GM19193 (cell line): Measurements from ENCODE around the gene TUNAR.

Experiments
- POLR2A ChIP-seq: IDR thresholded peaks from 4 replicates; pipeline ENCODE4 v1.6.1; 2011; ENCODE audit not compliant: insufficient read depth, insufficient read length; ENCODE audit errors: extremely low read depth

TUNAR gene

DNA sequence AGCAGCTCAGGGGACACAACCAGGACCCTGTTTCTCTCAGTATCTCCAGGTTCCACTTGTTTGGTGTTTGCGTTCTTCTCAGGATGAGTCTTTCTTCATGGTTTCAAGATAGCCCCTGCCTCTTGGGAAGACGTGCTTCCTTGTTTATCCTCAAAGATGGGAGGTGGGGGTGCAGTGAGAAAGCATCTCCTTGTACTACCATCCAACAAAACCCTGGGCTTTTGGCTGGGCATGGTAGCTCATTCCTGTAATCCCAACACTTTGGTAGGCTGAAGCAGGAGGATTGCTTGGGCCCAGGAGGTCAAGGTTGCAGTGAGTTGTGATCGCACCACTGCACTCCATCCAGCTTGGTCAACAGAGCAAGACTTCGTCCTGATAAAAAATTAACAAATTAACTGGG lies 21.0 kb upstream of the TUNAR start:
- no peak for TF ChIP-seq POLR2A

DNA sequence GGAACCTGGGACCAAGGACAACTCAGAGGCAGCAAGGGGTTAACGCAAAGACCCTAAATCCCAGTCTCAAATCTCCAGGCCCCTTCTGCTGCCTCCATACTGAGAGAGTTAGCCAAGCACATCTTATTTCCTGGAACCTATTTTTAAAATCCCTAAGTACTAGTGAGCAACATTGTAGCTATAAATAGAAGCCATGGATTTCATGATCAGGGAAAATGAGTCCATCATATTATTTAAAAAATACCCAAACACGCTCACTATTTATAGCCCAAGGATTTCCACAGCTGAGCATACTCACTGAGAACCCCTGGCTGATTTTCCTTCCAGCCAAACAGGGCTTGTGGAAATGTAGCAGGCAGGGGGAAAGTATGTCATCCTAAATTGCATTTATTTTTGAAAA lies 19.4 kb upstream of the TUNAR start:
- no peak for TF ChIP-seq POLR2A

DNA sequence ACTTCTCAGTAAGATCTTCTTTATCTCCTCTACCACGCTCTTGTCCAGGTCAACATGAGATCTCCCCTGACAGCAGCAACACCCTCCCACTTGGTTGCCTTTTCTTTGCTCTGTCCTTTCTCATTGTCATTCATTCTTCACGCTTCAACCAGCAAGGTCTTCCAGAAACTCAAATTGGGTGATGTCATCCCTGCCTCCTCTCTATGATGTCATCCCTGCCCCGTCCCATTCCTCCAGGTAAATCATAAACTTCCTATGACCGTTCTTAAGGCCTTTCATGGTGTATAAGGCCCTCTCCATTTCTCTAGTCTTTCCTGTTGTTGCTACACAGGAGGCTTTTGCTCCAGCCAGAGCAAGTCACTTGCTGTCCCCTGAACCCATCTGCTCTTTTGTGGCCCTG lies 17.7 kb upstream of the TUNAR start:
- TF ChIP-seq POLR2A: no peak

DNA sequence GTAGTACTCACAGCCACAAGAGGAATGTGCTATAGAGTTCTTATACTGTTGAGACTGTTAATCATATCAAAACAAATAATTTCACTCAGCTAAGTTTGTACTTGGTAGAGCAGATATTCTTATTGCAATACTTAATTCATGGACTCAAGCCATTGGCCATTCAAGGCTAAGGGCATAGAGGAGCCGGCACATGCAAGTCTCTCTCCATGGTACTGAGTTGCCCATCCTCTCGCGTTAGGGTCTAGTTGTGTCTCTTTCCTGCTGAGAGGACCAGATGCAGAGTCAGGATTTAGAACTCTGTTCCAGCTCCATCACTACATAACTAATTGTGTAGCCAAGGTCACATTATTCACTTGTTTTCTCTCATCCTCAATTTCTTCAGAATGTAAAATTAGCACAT lies 14.4 kb upstream of the TUNAR start:
- TF ChIP-seq POLR2A: no peak

DNA sequence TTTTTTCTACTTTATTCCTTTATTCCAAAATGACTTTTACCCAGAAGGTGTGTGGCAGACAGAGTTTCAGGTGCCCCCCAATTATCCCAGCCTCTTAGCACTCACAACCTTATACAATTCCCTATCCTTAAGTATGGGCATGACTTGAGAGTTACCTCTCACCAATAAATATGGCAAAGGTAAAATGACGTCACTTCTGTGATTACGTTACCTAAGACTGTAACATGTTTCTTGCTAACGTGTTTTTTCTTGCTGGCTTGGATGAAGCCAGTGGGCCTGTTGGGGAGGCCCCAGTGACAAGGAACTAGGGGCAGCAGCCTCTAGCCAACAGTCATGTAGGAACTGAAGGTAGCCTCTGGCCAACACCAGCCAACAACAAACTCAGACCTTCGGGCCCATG lies 13.3 kb upstream of the TUNAR start:
- TF ChIP-seq POLR2A: no peak

DNA sequence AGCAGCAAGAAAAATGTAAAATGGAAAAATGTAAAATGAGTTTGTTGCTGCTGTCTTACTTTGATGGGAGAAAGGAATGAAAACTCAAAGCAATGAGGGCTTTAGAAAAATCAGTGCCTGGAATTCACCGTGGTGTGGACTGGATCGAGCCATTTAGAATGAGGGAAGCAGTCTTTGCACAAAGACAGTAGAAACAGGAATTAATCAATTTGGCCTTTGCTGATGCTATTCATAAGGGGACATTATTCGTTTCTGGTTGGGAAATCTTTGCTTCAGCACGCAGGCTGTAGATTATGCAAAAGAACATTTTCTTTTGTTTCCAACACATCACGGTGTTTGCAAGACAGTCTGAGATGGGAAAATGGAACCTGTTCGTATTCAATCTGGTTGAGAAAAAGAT lies 6.9 kb upstream of the TUNAR start:
- no peak for TF ChIP-seq POLR2A

DNA sequence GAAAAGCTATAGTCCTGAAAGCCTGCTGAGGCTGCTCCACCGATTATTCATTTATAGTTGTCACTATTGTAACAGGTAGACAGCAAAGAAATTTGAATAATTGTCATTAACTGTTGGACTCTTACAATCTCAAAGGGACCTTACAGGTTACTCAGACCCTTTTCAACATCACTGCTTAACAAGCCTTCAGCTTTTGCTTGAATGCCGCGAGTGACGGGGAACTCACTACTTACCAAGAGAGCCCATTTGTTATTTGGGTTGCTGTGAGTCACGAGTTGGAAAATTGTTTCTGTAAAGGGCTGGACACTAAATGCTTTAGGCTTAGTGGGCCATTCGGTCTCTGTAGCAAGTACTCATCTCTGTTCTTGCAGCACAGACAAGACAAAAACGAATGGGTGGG lies 5.9 kb upstream of the TUNAR start:
- no peak for TF ChIP-seq POLR2A

DNA sequence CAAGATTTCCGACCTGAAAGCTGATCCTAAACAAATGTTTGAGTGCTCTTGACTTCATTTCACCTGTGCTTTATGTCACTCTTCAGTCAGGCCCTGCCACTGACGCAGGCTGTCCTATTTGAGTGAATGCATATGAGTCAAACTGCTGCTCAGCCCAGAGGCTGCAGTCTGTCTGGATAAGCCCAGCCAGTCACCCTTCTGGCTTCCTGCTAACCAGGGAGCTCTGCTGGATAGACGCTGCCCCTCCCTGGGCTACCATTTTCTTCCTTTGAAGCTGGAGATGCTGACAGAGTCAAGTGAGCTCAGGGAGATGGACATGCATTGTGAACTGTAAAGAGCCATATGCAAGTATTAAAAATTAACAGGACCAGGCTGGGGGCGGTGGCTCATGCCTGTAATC lies 5.1 kb upstream of the TUNAR start:
- TF ChIP-seq POLR2A: no peak

DNA sequence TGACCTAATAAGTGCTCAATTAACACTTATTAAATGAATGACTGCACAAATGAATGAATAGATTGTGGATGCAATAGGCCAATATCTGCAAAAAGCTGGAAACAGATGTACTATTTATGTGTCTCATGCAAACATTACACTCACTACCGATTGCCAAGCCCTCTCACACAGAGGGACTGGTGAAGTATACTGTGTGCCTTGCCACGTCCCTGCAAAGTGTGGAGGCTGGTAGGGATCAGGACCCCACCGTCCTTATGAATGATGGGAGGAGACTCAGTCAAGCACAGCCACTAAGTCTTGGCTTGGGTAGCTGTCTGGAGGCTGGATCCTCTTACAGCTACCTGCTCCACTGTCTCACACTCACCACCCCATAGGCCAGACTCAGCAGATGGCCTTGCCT lies 3.9 kb upstream of the TUNAR start:
- TF ChIP-seq POLR2A: no peak

DNA sequence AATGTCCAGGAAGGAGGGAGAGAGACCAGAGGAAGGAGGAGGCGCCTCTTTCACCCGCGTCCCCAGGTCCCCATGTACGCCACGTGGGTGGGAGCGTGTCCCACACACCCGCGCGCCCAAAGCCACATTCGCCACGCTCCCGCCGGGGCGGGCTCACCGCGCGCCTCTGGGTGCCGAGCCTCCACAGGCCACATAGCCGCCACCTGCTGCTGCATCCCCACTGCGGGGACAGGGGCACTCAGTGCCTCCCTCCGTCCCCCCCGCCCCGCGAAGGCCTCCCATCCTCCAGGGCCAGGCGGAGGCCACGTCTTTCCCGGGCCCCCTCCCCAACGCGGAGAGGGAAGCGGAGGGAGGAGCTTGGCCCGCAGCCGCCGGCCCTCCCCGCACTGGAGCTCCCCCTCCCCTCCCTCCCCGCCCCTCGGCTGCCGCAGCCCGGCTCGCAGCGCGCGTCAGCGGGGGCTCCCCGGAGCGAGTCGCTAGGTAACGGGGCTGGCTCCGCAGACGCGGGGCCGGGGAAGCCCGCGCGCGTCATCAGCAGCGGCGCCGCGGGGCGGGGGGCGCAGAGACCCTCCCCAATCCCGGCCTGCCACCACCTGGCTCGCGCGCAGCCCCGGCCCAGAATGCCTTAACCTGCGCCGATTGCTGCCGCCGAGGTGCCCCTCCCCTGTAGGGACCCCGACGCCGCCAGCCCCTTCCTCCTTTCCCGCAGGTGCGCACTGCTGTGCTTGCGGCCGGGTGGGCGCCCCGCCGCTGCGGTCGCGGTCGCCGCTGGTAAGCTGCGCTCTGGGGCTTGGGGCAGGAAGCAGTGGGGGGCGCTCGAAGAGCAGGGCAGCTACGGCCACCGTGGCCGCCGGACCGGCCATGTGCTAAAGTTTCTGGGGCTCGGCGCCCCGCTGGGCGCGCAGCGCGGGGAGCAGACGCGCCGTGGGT lies 536 bp upstream of the TUNAR start:
- TF ChIP-seq POLR2A: no peak

DNA sequence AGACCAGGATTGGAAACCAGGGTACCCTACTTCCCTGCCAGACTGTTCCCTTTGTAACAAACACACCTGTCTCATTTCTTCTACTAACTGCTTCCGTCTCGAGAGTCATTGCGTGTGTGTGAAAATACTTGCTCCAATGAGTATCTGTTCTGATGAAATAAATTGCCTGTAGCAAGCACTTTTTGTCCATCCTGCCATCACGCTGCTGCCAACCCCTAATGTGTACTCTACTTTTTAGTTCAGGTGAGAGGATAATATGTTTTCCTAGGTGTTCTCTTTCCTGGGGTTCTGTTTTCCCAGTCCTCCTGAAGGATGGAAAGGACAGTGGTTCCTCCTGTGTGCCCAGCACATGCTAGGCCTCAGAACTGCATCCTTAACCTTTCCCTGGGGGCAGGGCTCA lies 1.0 kb downstream of the TUNAR start:
- TF ChIP-seq POLR2A: no peak

DNA sequence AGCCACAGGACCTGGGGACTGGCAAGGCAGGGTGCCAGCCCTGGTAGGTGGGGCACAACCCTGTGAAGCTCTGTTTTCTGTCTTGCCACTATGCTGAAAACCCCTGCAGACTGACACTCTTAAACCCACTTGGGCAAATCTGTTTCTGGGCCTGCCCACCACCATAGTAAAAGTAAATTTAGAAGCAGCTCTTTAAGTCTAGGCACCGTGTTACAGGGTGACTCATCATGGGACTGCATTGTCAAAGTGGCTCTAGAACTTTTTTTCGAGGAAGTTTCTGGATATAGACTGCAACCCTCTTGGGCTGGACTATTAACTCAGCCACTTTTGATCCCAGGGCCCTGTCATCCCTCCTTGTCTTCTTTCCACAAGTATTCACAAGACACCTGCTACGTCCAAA lies 7.7 kb downstream of the TUNAR start:
- no peak for TF ChIP-seq POLR2A

DNA sequence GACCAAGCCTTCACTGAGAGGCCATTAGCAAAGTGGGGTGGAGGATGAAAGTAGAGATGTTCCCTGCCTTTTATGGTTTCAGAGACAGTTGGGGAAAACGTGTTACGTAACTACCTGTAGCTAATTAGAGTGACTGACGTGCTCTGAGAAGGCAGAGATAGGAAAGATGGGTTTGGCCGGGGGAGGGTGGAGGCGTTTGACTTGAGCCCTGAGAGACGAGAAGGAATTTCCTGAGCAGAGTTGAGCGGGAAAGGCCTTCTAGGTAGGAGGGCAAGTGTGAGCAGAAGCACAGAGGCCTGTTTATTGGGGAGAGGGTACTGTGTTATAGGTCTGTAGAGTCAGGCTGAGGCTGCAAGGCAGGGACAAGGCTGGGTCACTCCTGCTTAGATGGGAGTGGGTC lies 8.6 kb downstream of the TUNAR start:
- TF ChIP-seq POLR2A: no peak

DNA sequence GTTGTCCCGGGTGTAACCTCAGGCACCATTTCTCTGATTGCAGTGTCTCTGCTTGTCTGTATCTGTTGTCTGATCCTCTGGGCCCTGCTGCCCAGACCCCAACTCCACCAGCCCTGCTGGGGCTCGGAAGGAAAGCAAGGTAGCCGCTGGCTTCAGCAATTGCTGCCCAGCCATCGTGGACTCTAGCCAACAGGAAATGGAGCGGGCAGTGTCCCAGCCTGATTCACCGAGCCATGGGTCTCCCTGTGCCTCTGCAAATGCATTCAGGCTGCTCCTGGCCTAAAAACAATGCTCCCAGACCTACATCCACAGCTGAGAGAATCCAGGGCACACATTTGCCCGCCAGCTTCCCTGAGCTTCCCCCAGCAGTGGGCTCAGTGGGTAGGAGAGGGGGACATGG lies 9.2 kb downstream of the TUNAR start:
- no peak for TF ChIP-seq POLR2A

DNA sequence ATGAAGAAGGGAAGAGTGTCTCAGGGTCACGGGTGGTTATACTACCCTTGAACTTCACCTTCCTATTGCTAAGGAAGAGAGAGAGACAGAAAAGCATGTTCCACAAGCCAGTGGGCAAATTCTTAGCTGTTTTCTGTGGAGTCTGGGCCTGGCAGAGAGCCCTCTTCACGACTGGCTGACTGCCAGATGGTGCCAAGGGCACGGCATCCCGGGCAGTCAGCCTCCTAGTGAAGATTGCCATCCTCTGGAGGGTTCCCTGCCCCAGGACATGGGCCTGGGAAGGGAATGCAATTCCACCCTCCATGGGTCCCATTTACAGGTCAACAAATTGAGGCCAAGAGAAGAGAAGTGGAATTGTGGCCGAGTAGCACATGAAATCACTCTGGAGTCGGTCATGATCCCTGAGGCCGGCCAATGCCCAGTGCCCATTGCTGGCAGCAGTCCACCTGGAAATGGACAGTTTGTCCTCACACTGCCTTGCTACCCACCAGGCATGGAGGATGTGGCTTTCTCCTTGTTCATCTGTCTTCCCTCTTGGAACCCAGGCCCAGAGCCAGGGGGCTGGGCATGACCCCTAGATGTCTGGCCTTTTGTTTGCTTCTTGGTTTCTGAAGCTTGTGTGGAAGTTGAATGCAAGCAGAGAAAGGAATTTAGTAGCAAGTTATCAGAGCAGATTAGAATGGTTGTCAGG lies 9.9 kb downstream of the TUNAR start:
- no peak for TF ChIP-seq POLR2A

DNA sequence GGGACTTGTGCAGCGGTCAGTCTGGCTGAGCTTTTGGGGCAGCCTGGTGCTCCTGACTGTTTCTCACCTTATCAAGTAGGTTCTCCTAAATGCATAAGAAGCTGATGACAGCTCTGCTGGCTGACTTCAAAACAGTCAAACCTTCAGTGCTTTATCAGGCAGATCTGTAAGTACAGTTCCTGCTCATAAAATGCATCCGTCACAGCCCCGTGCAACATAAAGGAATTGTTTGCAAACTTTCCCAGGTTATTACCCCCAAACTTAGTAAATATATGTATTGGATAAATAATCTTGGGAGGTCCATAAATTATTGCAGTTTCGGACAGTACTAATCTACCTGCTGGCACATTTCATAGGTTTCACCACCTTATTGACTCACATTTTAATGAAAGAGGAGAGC lies 10.7 kb downstream of the TUNAR start:
- TF ChIP-seq POLR2A: no peak
